Neuronal stem cell (in vitro differentiated cells): Measurements from ENCODE around the gene ST7L.
"Not testable (repeated sequence)": the region's sequence is repeated elsewhere in the genome, so short reads cannot be mapped to it uniquely, and the experiment has no call there.

Source experiments
- DNase-seq: peaks from one replicate; pipeline ENCODE4 v3.0.0-alpha.2; 2013; ENCODE audit warnings: low spot score
- H2AFZ ChIP-seq: one replicate; pipeline ENCODE4 v1.6.1; 2013; ENCODE audit warnings: mild to moderate bottlenecking, low read length, inconsistent platforms
- H2AK5ac ChIP-seq: 2 replicates; pipeline ENCODE4 v1.6.1; 2013; ENCODE audit warnings: low read depth, mild to moderate bottlenecking, inconsistent platforms, low read length, moderate library complexity, mixed read lengths
- H2BK120ac ChIP-seq: 2 replicates; pipeline ENCODE4 v1.6.1; 2013; ENCODE audit warnings: low read depth, mild to moderate bottlenecking, inconsistent platforms, low read length, moderate library complexity, mixed read lengths
- H2BK12ac ChIP-seq: one replicate; pipeline ENCODE4 v1.6.1; 2013; ENCODE audit warnings: low read length, inconsistent platforms
- H2BK15ac ChIP-seq: 2 replicates; pipeline ENCODE4 v1.6.1; 2013; ENCODE audit warnings: mild to moderate bottlenecking, low read length, inconsistent platforms, mixed read lengths
- H2BK5ac ChIP-seq: one replicate; pipeline ENCODE4 v1.6.1; 2013; ENCODE audit warnings: inconsistent platforms, mild to moderate bottlenecking, low read length, moderate library complexity
- H3K14ac ChIP-seq: one replicate; pipeline ENCODE4 v1.6.1; 2013; ENCODE audit warnings: low read length, inconsistent platforms
- H3K18ac ChIP-seq: 2 replicates; pipeline ENCODE4 v1.6.1; 2013; ENCODE audit warnings: low read length, inconsistent platforms
- H3K23ac ChIP-seq: 2 replicates; pipeline ENCODE4 v1.6.1; 2013; ENCODE audit warnings: low read depth, mild to moderate bottlenecking, mixed read lengths, low read length, inconsistent platforms; ENCODE audit not compliant: poor library complexity
- H3K27ac ChIP-seq: replicated peaks from 3 replicates; pipeline ENCODE4 v1.5.1; 2013; ENCODE audit warnings: low read length, inconsistent platforms
- H3K27me3 ChIP-seq, 3 experiments: 2 replicates each; pipeline ENCODE4 v1.6.1; 2013; ENCODE audit warnings: low read length in 3 of 3, mild to moderate bottlenecking in 2 of 3, inconsistent platforms in 1 of 3, low read depth in 1 of 3, mixed read lengths in 1 of 3, moderate library complexity in 1 of 3; ENCODE audit not compliant: control insufficient read depth in 3 of 3, insufficient read depth in 3 of 3
- H3K36me3 ChIP-seq, 2 donors: replicated peaks in 1 of 2; 2 replicates each; pipeline ENCODE4 v1.6.1; 2013; ENCODE audit warnings: low read length in 2 of 2; ENCODE audit not compliant: control insufficient read depth in 2 of 2, insufficient read depth in 2 of 2
- H3K4ac ChIP-seq: 2 replicates; pipeline ENCODE4 v1.6.1; 2013; ENCODE audit warnings: inconsistent platforms, mild to moderate bottlenecking, low read length, moderate library complexity
- H3K4me1 ChIP-seq, 2 donors: 1 replicate in 1 of 2; 2 replicates in 1 of 2; pipeline ENCODE4 v1.6.1; 2013; ENCODE audit warnings: low read length in 2 of 2, low read depth in 1 of 2; ENCODE audit not compliant: control insufficient read depth in 2 of 2, insufficient read depth in 1 of 2
- H3K4me2 ChIP-seq: one replicate; pipeline ENCODE4 v1.6.1; 2013; ENCODE audit warnings: mild to moderate bottlenecking, low read length, inconsistent platforms; ENCODE audit not compliant: insufficient read depth, poor library complexity, severe bottlenecking
- H3K4me3 ChIP-seq, 2 donors: 2 replicates each; pipeline ENCODE4 v1.5.1; 2013; ENCODE audit warnings: low read length in 2 of 2, mild to moderate bottlenecking in 2 of 2, inconsistent platforms in 1 of 2, moderate library complexity in 1 of 2
- H3K79me1 ChIP-seq: one replicate; pipeline ENCODE4 v1.6.1; 2013; ENCODE audit warnings: low read depth, mild to moderate bottlenecking, inconsistent platforms, low read length, moderate library complexity
- H3K9ac ChIP-seq: one replicate; pipeline ENCODE4 v1.6.1; 2013; ENCODE audit warnings: mild to moderate bottlenecking, low read depth, low read length, inconsistent platforms; ENCODE audit not compliant: poor library complexity
- H3K9me3 ChIP-seq, 2 donors: replicated peaks in 1 of 2; 2 replicates each; pipeline versions ENCODE3 to v1.6.1; 2013; ENCODE audit warnings: low read length in 2 of 2, mild to moderate bottlenecking in 2 of 2, inconsistent platforms in 1 of 2, low read depth in 1 of 2, mixed read lengths in 1 of 2, moderate library complexity in 1 of 2; ENCODE audit not compliant: control insufficient read depth in 2 of 2, insufficient read depth in 1 of 2
- H4K8ac ChIP-seq: one replicate; pipeline ENCODE4 v1.6.1; 2013; ENCODE audit warnings: low read depth, mild to moderate bottlenecking, inconsistent platforms, low read length, moderate library complexity
- H4K91ac ChIP-seq: one replicate; pipeline ENCODE4 v1.6.1; 2013; ENCODE audit warnings: low read length, low read depth, mild to moderate bottlenecking, inconsistent platforms; ENCODE audit not compliant: poor library complexity
- WGBS, 2 donors: extraction: QIAGEN DNeasy Blood & Tissue Kit; methylation state at CpG; one replicate each; pipeline ENCODE4 v1.1.7; 2013; ENCODE audit warnings: missing lambda C conversion rate in 2 of 2, mixed read lengths in 1 of 2; ENCODE audit not compliant: insufficient read length in 2 of 2, insufficient replicate concordance in 1 of 2; ENCODE audit errors: extremely low coverage in 2 of 2; 5-methylcytosine and 5-hydroxymethylcytosine counted together

Gene ST7L

GRCh38 chr1:112488141-112488540 lies 130.8 kb downstream of the ST7L start:
- WGBS, 2 donors: no CpG with 5 or more reads among the region's 5 CpGs
- no peaks in the 10 kb centered on the region for H3K79me1 ChIP-seq
- H3K27ac ChIP-seq: no peak overlapping the region

GRCh38 chr1:112487686-112488085 lies 131.3 kb downstream of the ST7L start:
- not testable (repeated sequence) for H2BK120ac ChIP-seq, H3K23ac ChIP-seq, H2BK15ac ChIP-seq, H3K4me2 ChIP-seq, H2AFZ ChIP-seq, H3K9ac ChIP-seq, H3K4ac ChIP-seq, H3K27ac ChIP-seq, H3K79me1 ChIP-seq, H3K36me3 ChIP-seq, H2AK5ac ChIP-seq, H3K14ac ChIP-seq, H3K27me3 ChIP-seq, H3K9me3 ChIP-seq, H4K8ac ChIP-seq, H4K91ac ChIP-seq, H2BK12ac ChIP-seq, DNase-seq, H3K4me3 ChIP-seq, H3K4me1 ChIP-seq, H3K18ac ChIP-seq, H2BK5ac ChIP-seq
- whole genome bisulfite sequencing, 2 donors: no CpG with 5 or more reads among the region's 6 CpGs

More at GRCh38 chr1:112488141-112488540, 130.8 kb downstream of the ST7L start:
- Histone ChIP-seq H3K23ac (no peak overlapping the region), H4K91ac (no peak overlapping the region), H3K4me1 (no peaks in the 10 kb centered on the region), H3K4me2 (no peak overlapping the region), H2BK5ac (no peak overlapping the region), H3K9ac (no peak overlapping the region), H2AFZ (no peak overlapping the region), H3K4me3 (no peak overlapping the region), H3K9me3 (no peaks in the 10 kb centered on the region), H2BK12ac (no peak overlapping the region), H2BK15ac (no peak overlapping the region), H2AK5ac (no peak overlapping the region), H2BK120ac (no peak overlapping the region), H3K4ac (no peak overlapping the region), H4K8ac (no peak overlapping the region), H3K36me3 (no peaks in the 10 kb centered on the region), H3K14ac (no peak overlapping the region), H3K27me3 (no peaks in the 10 kb centered on the region), H3K18ac (no peak overlapping the region)
- no peak for DNase-seq

- not testable (repeated sequence) for H3K14ac ChIP-seq, H3K4me2 ChIP-seq, H3K18ac ChIP-seq, H2BK5ac ChIP-seq, DNase-seq, H2BK12ac ChIP-seq, H3K36me3 ChIP-seq, H4K91ac ChIP-seq, H3K27ac ChIP-seq, H2AFZ ChIP-seq, H2BK15ac ChIP-seq, H2AK5ac ChIP-seq, H3K4me3 ChIP-seq, H3K9ac ChIP-seq, H3K9me3 ChIP-seq, H3K4ac ChIP-seq, H4K8ac ChIP-seq, H3K23ac ChIP-seq, H3K27me3 ChIP-seq, H3K4me1 ChIP-seq, H2BK120ac ChIP-seq, H3K79me1 ChIP-seq
- whole genome bisulfite sequencing, 2 donors: no CpG with 5 or more reads among the region's 1 CpG
Measured at GRCh38 chr1:112486063-112486462, 132.9 kb downstream of the ST7L start.

- Histone ChIP-seq H3K9ac (no peak overlapping the region), H3K14ac (no peak overlapping the region), H3K4ac (no peak overlapping the region), H3K27me3 (no peaks in the 10 kb centered on the region), H2BK120ac (no peak overlapping the region), H2BK15ac (no peak overlapping the region), H3K23ac (no peak overlapping the region), H3K27ac (no peak overlapping the region), H3K36me3 (no peaks in the 10 kb centered on the region), H3K9me3 (peaks cover 5 to 11% of the 10 kb centered on the region in 2 donors), H3K4me3 (no peak overlapping the region), H2BK12ac (no peak overlapping the region), H3K4me2 (no peak overlapping the region), H4K8ac (no peak overlapping the region), H3K18ac (no peak overlapping the region), H3K79me1 (no peaks in the 10 kb centered on the region), H3K4me1 (no peaks in the 10 kb centered on the region), H2BK5ac (no peak overlapping the region), H2AK5ac (no peak overlapping the region), H2AFZ (no peak overlapping the region), H4K91ac (no peak overlapping the region)
- DNase-seq: no peak
- no CpG with 5 or more reads among the region's 1 CpG for WGBS, 2 donors
Measured at GRCh38 chr1:112478314-112478713, 140.6 kb downstream of the ST7L start.
